A549 (cell line): Measurements from ENCODE around the gene ZNF740. TPM values are rescaled to one million over a fixed set of nuclear protein-coding genes. Genes with fewer than 3 reads are reported as not detected.

Source experiments
- ATAC-seq, 2 experiments: fragments of 200-7000 bp in 1 of 2; fragments of >200 bp in 1 of 2; cut with Nextera tagmentation in 1 of 2; cut with Tn5 transposase in 1 of 2; 3 replicates each; pipeline versions ENCODE4 v1.8.0 to v1.9.1; 2018 to 2020; ENCODE audit warnings: mild to moderate bottlenecking in 1 of 2, moderate library complexity in 1 of 2
- CTCF ChIA-PET: fragments of 300-600 bp; sonication (Branson Sonifier 250); formaldehyde crosslinking; extraction: SDS; loops from one replicate; lab custom pipeline; 2021; ENCODE audit warnings: antibody characterized with exemption, inconsistent platforms; lab: Yijun Ruan, JAX
- POLR2A ChIA-PET: fragments of 350-600 bp; formaldehyde crosslinking; extraction: SDS; loops from one replicate; lab custom pipeline; 2021; ENCODE audit warnings: antibody characterized with exemption, inconsistent platforms; lab: Yijun Ruan, JAX
- DNase-seq, 2 experiments: peaks; one replicate each; pipeline versions ENCODE4 v3.0.0 to v3.0.0-alpha.2; 2011 to 2016; ENCODE audit warnings: low read depth in 1 of 2, low spot score in 1 of 2
- FAIRE-seq: peaks from 2 replicates; lab custom pipeline; 2011; peaks lifted over from hg19 to GRCh38; lab: Jason Lieb, UNC
- H3K27ac ChIP-seq, 2 experiments: fragments of >200 bp; sonication (Bioruptor Twin); formaldehyde crosslinking; 3 replicates each; pipeline ENCODE4 v1.5.1; 2016 to 2017
- H3K4me1 ChIP-seq: fragments of >200 bp; sonication (Bioruptor Twin); formaldehyde crosslinking; 3 replicates; pipeline ENCODE4 v1.6.1; 2016
- H3K4me2 ChIP-seq: fragments of >200 bp; sonication (Bioruptor Twin); formaldehyde crosslinking; 3 replicates; pipeline ENCODE4 v1.6.1; 2016
- H3K4me3 ChIP-seq: fragments of >200 bp; sonication (Bioruptor Twin); formaldehyde crosslinking; 3 replicates; pipeline ENCODE4 v1.5.1; 2016
- H3K9me3 ChIP-seq: fragments of >200 bp; sonication (Bioruptor Twin); formaldehyde crosslinking; 3 replicates; pipeline ENCODE4 v1.6.1; 2016
- BCL3 ChIP-seq: fragments of >200 bp; sonication (Bioruptor Twin); formaldehyde crosslinking; IDR thresholded peaks from 3 replicates; pipeline ENCODE4 v1.6.1; 2016
- BHLHE40 ChIP-seq: IDR thresholded peaks from 2 replicates; pipeline ENCODE4 v1.6.1; 2012; ENCODE audit warnings: low read depth, low read length, inconsistent platforms
- CEBPB ChIP-seq, 2 experiments: fragments of >200 bp in 1 of 2; sonication (Bioruptor Twin) in 1 of 2; formaldehyde crosslinking in 1 of 2; IDR thresholded peaks; 2 replicates each; pipeline ENCODE4 v1.6.1; 2012 to 2016
- CHD4 ChIP-seq: fragments of 200-600 bp; sonication (generic); IDR thresholded peaks from 2 replicates; pipeline ENCODE4 v1.6.1; 2016; ENCODE audit warnings: antibody characterized with exemption, mild to moderate bottlenecking, borderline replicate concordance
- EHMT2 ChIP-seq: fragments of 200-600 bp; sonication (generic); IDR thresholded peaks from 2 replicates; pipeline ENCODE4 v1.6.1; 2016; ENCODE audit warnings: antibody characterized with exemption, low read depth, mild to moderate bottlenecking, moderate library complexity
- ELK1 ChIP-seq: fragments of 150-350 bp; IDR thresholded peaks from 2 replicates; pipeline ENCODE4 v1.6.1; 2014; ENCODE audit warnings: low read depth, mild to moderate bottlenecking, low read length
- ESRRA ChIP-seq: fragments of 150-350 bp; IDR thresholded peaks from 2 replicates; pipeline ENCODE4 v1.6.1; 2014; ENCODE audit warnings: mild to moderate bottlenecking, low read length, borderline replicate concordance
- FOSL2 ChIP-seq, 2 experiments: fragments of 450-650 bp in 1 of 2; fragments of >200 bp in 1 of 2; sonication (Bioruptor Twin) in 1 of 2; formaldehyde crosslinking; IDR thresholded peaks; 2 replicates each; pipeline versions ENCODE4 v1.5.0 to v1.6.1; 2016 to 2020; ENCODE audit warnings: mild to moderate bottlenecking in 1 of 2, moderate library complexity in 1 of 2
- FOXS1 ChIP-seq: fragments of 250-450 bp; sonication (Bioruptor Pico); IDR thresholded peaks from 2 replicates; pipeline ENCODE4 v1.5.0; 2020; ENCODE audit warnings: mild to moderate bottlenecking, moderate library complexity
- GATA3 ChIP-seq: IDR thresholded peaks from 2 replicates; pipeline ENCODE4 v1.6.1; 2012; ENCODE audit warnings: borderline replicate concordance
- HOXA7 ChIP-seq: fragments of 250-450 bp; sonication (Bioruptor Pico); IDR thresholded peaks from 2 replicates; pipeline ENCODE4 v1.5.0; 2020; ENCODE audit warnings: mild to moderate bottlenecking, moderate library complexity
- HOXB13 ChIP-seq: fragments of 250-450 bp; sonication (Bioruptor Pico); IDR thresholded peaks from 2 replicates; pipeline ENCODE4 v1.5.0; 2020; ENCODE audit warnings: low read depth, mild to moderate bottlenecking, moderate library complexity
- HOXB5 ChIP-seq: fragments of 250-450 bp; sonication (Bioruptor Pico); IDR thresholded peaks from 2 replicates; pipeline ENCODE4 v1.5.0; 2020; ENCODE audit warnings: mild to moderate bottlenecking, moderate library complexity
- JUN ChIP-seq, 2 experiments: fragments of >200 bp; sonication (Bioruptor Twin); formaldehyde crosslinking; IDR thresholded peaks; 2 replicates in 1 of 2; 3 replicates in 1 of 2; pipeline ENCODE4 v1.6.1; 2016 to 2017
- KDM1A ChIP-seq: fragments of 200-600 bp; sonication (generic); IDR thresholded peaks from 2 replicates; pipeline ENCODE4 v1.6.1; 2016; ENCODE audit warnings: low read depth, mild to moderate bottlenecking
- KDM5A ChIP-seq: fragments of 200-600 bp; sonication (generic); IDR thresholded peaks from 2 replicates; pipeline ENCODE4 v1.6.1; 2016; ENCODE audit warnings: antibody characterized with exemption, mild to moderate bottlenecking
- MAFK ChIP-seq: fragments of 450-650 bp; IDR thresholded peaks from 2 replicates; pipeline ENCODE4 v1.6.1; 2014; ENCODE audit not compliant: partially characterized antibody
- MAX ChIP-seq: IDR thresholded peaks from 2 replicates; pipeline ENCODE4 v1.6.1; 2012
- MAZ ChIP-seq: fragments of 150-350 bp; IDR thresholded peaks from 2 replicates; pipeline ENCODE4 v1.6.1; 2014; ENCODE audit warnings: antibody characterized with exemption, low read depth, low read length, borderline replicate concordance
- MYC ChIP-seq: IDR thresholded peaks from 2 replicates; pipeline ENCODE4 v1.6.1; 2012; ENCODE audit warnings: mild to moderate bottlenecking, inconsistent platforms, low read length, improper control_type of control experiment, borderline replicate concordance
- NFE2L2 ChIP-seq: fragments of 150-350 bp; conservative IDR thresholded peaks from 2 replicates; pipeline ENCODE4 v1.6.1; 2014; ENCODE audit warnings: low read length
- NPAS2 ChIP-seq: fragments of 250-450 bp; sonication (Bioruptor Pico); IDR thresholded peaks from 2 replicates; pipeline ENCODE4 v1.8.0; 2022; ENCODE audit warnings: mild to moderate bottlenecking, moderate library complexity, borderline replicate concordance
- NR3C1 ChIP-seq: fragments of >200 bp; sonication (Bioruptor Twin); formaldehyde crosslinking; IDR thresholded peaks from 3 replicates; pipeline ENCODE4 v1.6.1; 2017
- PHF8 ChIP-seq: fragments of 200-600 bp; sonication (generic); IDR thresholded peaks from 2 replicates; pipeline ENCODE4 v1.6.1; 2016; ENCODE audit warnings: low read depth, mild to moderate bottlenecking, antibody characterized with exemption, moderate library complexity, borderline replicate concordance
- POLR2A ChIP-seq: IDR thresholded peaks from 2 replicates; pipeline ENCODE4 v1.6.1; 2012; ENCODE audit warnings: mild to moderate bottlenecking, low read length
- POLR2AphosphoS2 ChIP-seq: conservative IDR thresholded peaks from 2 replicates; pipeline ENCODE4 v1.6.1; 2012; ENCODE audit warnings: low read length, improper control_type of control experiment, inconsistent platforms
- RAD21 ChIP-seq, 2 experiments: fragments of >200 bp in 1 of 2; sonication (Bioruptor Twin) in 1 of 2; formaldehyde crosslinking in 1 of 2; IDR thresholded peaks in 1 of 2; conservative IDR thresholded peaks in 1 of 2; 2 replicates in 1 of 2; 3 replicates in 1 of 2; pipeline ENCODE4 v1.6.1; 2012 to 2018; ENCODE audit warnings: inconsistent platforms in 1 of 2
- RARB ChIP-seq: fragments of 250-450 bp; sonication (Bioruptor Pico); IDR thresholded peaks from 2 replicates; pipeline ENCODE4 v1.8.0; 2021; ENCODE audit warnings: mild to moderate bottlenecking, moderate library complexity
- RNF2 ChIP-seq: fragments of 200-600 bp; sonication (generic); IDR thresholded peaks from 2 replicates; pipeline ENCODE4 v1.6.1; 2016; ENCODE audit warnings: low read depth, mild to moderate bottlenecking, antibody characterized with exemption, moderate library complexity, borderline replicate concordance
- SMC3 ChIP-seq: fragments of >200 bp; sonication (Bioruptor Twin); formaldehyde crosslinking; IDR thresholded peaks from 3 replicates; pipeline ENCODE4 v1.6.1; 2018; ENCODE audit warnings: inconsistent platforms
- SREBF2 ChIP-seq: fragments of 450-650 bp; IDR thresholded peaks from 2 replicates; pipeline ENCODE4 v1.6.1; 2014; ENCODE audit warnings: mild to moderate bottlenecking, moderate library complexity
- TFCP2L1 ChIP-seq: fragments of 250-450 bp; sonication (Bioruptor Pico); IDR thresholded peaks from 2 replicates; pipeline ENCODE4 v1.5.0; 2021; ENCODE audit warnings: mild to moderate bottlenecking
- TP53 ChIP-seq: fragments of 250-450 bp; sonication (Bioruptor Pico); IDR thresholded peaks from 2 replicates; pipeline ENCODE4 v1.5.0; 2021; ENCODE audit warnings: mild to moderate bottlenecking, moderate library complexity
- ZC3H11A ChIP-seq: fragments of 450-650 bp; IDR thresholded peaks from 2 replicates; pipeline ENCODE4 v1.6.1; 2014; ENCODE audit warnings: antibody characterized with exemption, mild to moderate bottlenecking
- ZNF302 ChIP-seq: fragments of 250-450 bp; sonication (Bioruptor Pico); IDR thresholded peaks from 2 replicates; pipeline ENCODE4 v1.9.0; 2021; ENCODE audit warnings: inconsistent platforms, mild to moderate bottlenecking, moderate library complexity
- WGBS: methylation state at CpG from one replicate; pipeline ENCODE4 v1.1.6; 2017; ENCODE audit errors: missing lambda C conversion rate; 5-methylcytosine and 5-hydroxymethylcytosine counted together
- polyA plus RNA-seq, 4 experiments: library from polyadenylated mRNA; depleted of rRNA in 3 of 4; stranded (reverse); fragments of >200 nt; fragmentation: RNase III in 1 of 4; extraction: RNeasy Plus Mini Kit Qiagen cat#74134 plus additional on column Dnase treatment in 1 of 4; gene quantifications; 2 replicates in 3 of 4; 3 replicates in 1 of 4; pipeline ENCODE4 v1.2.3, GENCODE V29; 2011 to 2017
- TF ChIP-seq, protein P1 (sequence below): fragments of >200 bp; sonication (Bioruptor Twin); formaldehyde crosslinking; IDR thresholded peaks from 2 replicates; pipeline ENCODE4 v1.6.1; 2016
- TF ChIP-seq, protein P2 (sequence below): fragments of 250-450 bp; sonication (Bioruptor Pico); IDR thresholded peaks from 2 replicates; pipeline ENCODE4 v1.5.0; 2020; ENCODE audit warnings: low read depth, mild to moderate bottlenecking, moderate library complexity

ZNF740 gene
- polyA plus RNA-seq, 2 of the 4 experiments (the other 2 are of a cell fraction) = 15.1 to 28.8 TPM

DNA sequence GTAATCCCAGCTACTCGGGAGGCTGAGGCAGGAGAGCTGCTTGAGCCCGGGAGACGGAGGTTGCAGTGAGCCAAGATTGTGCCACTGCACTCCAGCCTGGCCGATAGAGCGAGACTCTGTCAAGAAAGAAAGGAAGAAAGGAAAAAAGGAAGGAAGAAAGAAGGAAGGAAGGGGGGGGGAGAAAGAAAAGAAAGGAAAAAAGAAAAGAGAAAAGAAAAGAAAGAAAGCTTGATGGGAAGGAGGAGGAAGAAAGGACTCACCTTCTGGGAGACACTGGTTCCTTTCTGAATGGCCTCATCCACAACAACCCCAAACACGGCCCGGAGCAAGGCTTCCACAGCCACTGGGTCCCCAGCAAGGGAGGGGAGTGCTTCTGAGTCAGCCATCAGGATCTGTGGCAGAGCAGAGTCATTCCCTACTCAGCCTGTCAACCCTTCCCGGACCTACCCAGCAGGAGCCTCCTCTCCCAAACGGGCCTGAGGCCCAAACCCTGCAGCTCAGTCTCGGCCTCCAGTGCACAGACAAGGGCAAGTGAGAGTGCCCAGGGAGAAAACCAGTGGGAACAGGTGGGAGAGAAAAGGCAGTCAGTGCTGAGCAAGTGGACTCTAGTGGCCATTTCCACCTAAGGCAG is 7.3 kb upstream of the ZNF740 start (continued):
- no peak for TF ChIP-seq ESRRA
- no peak for TF ChIP-seq CEBPB (IDR thresholded peaks at IDR 0.05)
- no peak for TF ChIP-seq MAZ
- TF ChIP-seq FOXS1 (CRISPR knock-in tag) = no peak

DNA sequence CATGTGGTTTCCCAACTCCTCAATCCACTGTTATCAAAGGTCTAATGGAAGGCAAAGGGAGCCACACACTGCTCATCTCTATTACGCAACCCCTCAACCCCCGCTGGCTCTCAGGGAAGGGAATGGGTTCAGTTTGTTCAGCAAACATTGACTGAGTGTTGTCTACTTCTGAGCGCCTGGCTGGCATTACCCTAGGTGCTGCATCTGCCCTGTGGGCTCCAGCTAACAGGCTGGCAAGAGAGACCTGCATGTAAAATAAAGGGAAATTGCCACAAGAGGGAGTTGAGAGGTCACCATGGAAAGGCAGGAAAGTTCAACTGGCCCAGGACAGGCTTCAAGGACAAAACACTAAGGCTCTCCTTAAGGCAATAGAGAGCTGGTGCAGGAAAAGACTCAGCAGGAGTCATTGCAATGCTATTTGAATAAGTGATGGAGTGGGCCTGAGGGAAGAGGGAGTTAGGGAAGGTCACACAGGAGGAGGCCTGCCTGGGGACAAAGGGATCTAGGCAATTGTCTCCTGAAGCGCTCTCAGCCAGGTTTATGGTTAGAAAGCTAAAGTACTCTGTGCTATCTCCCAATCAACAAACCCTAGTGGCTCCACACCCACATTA is 5.5 kb upstream of the ZNF740 start:
- FAIRE-seq (no peak), DNase-seq (peak; percentile 72 to 94), ATAC-seq (peak; percentile 88 to 91)
- Histone ChIP-seq H3K27ac (peak overlapping the region; percentile 79), H3K9me3 (no peaks in the 10 kb centered on the region), H3K4me2 (peak overlapping the region; percentile 61), H3K4me1 (peaks cover 70% of the 10 kb centered on the region), H3K4me3 (no peak overlapping the region)
- CTCF ChIA-PET = interaction anchor here (0.7 to 36.2 kb wide), 17 partner anchors 10 to 223 kb away, joined by 3 to 646 read pairs (median 4); partner anchors contain the start of genes ESPL1 and ITGB7
- POLR2A ChIA-PET = interaction anchor here (0.7 to 1.4 kb wide), 4 partner anchors 15 to 120 kb away, joined by 3 to 4 read pairs (median 3); partner anchors contain the start of gene PFDN5
- WGBS = 7% methylated on average over 4 of the region's 4 CpGs
- peak in 1 of 2 experiments; percentile 71; a peak in 3 of 5 replicates for TF ChIP-seq JUN (IDR thresholded peaks at IDR 0.05)
- TF ChIP-seq CHD4 = no peak
- TF ChIP-seq KDM5A = no peak
- no peak for TF ChIP-seq TP53
- no peak for TF ChIP-seq FOSL2 (IDR thresholded peaks at IDR 0.05)
- TF ChIP-seq FOSL2 (CRISPR knock-in tag; IDR thresholded peaks at IDR 0.05) = peak; percentile 31
- no peak for TF ChIP-seq RARB (CRISPR knock-in tag)
- no peak for TF ChIP-seq NR3C1
- no peak for TF ChIP-seq NPAS2
- TF ChIP-seq MAFK = no peak
- peak; percentile 65 for TF ChIP-seq MAX
- TF ChIP-seq SMC3 = peak; percentile 57
- TF ChIP-seq, protein P1, sequence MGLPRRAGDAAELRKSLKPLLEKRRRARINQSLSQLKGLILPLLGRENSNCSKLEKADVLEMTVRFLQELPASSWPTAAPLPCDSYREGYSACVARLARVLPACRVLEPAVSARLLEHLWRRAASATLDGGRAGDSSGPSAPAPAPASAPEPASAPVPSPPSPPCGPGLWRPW = 0 out of 2 replicates have a peak, but pooled peaks have one; percentile 50
- 0 out of 3 replicates have a peak, but pooled peaks have one; percentile 37 for TF ChIP-seq BCL3
- no peak for TF ChIP-seq HOXB13
- TF ChIP-seq BHLHE40 = no peak
- TF ChIP-seq ELK1 = no peak
- TF ChIP-seq NFE2L2 = no peak
- no peak for TF ChIP-seq PHF8
- peak; percentile 90 for TF ChIP-seq ESRRA
- TF ChIP-seq POLR2AphosphoS2 = no peak
- peak; percentile 67 to 69 for TF ChIP-seq RAD21 (conservative IDR thresholded peaks at IDR 0.05 in 1 of 2, IDR thresholded peaks at IDR 0.05 in 1 of 2)
- TF ChIP-seq FOXS1 (CRISPR knock-in tag) = no peak
- no peak for TF ChIP-seq ZC3H11A
- TF ChIP-seq, protein P2, sequence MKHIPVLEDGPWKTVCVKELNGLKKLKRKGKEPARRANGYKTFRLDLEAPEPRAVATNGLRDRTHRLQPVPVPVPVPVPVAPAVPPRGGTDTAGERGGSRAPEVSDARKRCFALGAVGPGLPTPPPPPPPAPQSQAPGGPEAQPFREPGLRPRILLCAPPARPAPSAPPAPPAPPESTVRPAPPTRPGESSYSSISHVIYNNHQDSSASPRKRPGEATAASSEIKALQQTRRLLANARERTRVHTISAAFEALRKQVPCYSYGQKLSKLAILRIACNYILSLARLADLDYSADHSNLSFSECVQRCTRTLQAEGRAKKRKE (CRISPR knock-in tag) = no peak
- TF ChIP-seq TFCP2L1 (CRISPR knock-in tag) = no peak
- TF ChIP-seq POLR2A = no peak
- no peak for TF ChIP-seq SREBF2
- peak; percentile 96 to 99 for TF ChIP-seq CEBPB (IDR thresholded peaks at IDR 0.05)
- TF ChIP-seq KDM1A = no peak
- TF ChIP-seq ZNF302 (CRISPR knock-in tag) = no peak
- no peak for TF ChIP-seq HOXB5
- no peak for TF ChIP-seq HOXA7 (CRISPR knock-in tag)
- TF ChIP-seq RNF2 = no peak
- TF ChIP-seq MYC = no peak
- peak; percentile 58 for TF ChIP-seq GATA3
- no peak for TF ChIP-seq EHMT2
